HCEC 1CT (cell line): ENCODE data around the gene ZNHIT6.
"Not testable (repeated sequence)": the region's sequence is repeated elsewhere in the genome, so short reads cannot be mapped to it uniquely, and the experiment has no call there.

Experiments used
- DNase-seq: peaks from one replicate; pipeline ENCODE4 v3.0.0-alpha.2; 2017

Gene ZNHIT6, protein sequence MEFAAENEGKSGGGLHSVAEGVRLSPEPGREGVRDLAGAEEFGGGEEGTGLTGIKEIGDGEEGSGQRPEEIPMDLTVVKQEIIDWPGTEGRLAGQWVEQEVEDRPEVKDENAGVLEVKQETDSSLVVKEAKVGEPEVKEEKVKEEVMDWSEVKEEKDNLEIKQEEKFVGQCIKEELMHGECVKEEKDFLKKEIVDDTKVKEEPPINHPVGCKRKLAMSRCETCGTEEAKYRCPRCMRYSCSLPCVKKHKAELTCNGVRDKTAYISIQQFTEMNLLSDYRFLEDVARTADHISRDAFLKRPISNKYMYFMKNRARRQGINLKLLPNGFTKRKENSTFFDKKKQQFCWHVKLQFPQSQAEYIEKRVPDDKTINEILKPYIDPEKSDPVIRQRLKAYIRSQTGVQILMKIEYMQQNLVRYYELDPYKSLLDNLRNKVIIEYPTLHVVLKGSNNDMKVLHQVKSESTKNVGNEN

DNA sequence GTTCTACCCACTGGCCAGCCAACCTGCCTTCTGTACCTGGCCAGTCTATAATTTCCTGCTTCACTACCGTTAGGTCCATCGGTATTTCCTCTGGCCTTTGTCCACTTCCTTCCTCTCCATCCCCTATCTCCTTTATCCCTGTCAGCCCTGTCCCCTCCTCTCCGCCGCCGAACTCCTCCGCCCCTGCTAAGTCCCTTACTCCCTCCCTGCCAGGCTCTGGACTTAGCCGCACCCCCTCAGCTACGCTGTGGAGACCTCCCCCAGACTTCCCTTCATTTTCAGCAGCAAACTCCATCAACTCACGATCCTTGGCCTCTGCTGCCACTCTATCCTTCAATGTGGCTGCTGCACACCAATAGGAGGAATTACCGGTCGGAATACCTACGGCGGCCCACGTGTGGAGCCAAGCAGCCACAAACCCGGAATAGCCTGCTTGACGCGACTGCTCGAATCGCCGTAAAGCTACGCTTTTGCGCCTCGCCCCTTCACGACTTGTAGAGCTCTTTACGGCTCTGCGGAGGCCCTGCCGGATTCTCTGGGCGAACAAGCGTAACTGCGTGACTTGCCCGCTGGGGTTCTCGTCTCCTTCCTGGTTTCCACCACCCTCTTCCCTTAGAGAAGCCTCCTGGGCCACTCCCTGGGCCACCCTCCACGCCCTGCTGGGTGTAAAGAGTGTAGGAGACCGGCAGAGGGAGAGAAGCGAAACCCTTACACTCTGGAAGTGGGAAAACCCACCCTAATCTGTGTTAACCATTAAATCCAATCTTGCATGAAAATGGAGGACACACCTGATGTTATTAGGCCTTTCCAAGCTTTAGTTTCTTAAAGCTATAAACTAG, at the start of gene ZNHIT6:
TSS of gene ZNHIT6 (minus strand) at position 444 of the 839 bp plus-strand sequence. CDS start at position 295, 149 bp downstream.
- DNase-seq: peak; percentile 98

DNA sequence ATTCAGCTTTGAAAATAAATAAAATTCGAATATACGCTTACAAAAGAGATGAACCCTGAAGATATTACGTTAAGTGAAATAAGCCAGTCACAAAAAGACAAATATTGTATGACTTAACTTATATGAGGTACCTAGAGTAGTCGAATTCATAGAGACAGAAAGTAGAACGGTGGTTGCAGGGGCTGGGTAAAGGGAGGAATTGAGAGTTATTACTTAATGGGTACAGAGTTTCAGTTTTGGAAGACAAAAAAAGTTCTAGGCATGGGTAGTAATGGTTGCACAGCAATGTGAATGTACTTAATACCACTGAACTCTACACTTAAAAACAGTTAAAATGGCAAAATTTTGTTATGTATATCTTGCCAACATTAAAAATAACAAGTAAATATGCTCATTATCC, 48.6 kb upstream of the ZNHIT6 start:
- no peak for DNase-seq

DNA sequence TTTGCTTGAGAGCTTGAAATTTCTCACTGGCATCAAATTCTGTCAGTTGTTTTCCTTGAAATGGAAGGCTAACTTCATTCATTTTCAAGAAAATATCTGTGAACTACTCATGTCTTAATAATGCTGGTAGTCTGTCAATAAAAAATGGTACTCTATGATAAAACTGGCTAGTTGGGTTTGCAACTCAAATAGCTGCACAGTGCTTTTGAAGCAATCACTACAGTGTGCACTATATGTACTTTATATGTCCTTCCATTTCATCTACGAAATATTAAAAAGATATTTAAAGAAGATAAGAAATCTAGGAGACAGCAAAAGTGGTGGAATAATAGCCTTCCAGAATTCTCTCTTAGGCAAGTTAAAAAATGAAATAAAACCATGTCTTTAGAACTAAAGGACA, 39.9 kb upstream of the ZNHIT6 start:
- no peak for DNase-seq

DNA sequence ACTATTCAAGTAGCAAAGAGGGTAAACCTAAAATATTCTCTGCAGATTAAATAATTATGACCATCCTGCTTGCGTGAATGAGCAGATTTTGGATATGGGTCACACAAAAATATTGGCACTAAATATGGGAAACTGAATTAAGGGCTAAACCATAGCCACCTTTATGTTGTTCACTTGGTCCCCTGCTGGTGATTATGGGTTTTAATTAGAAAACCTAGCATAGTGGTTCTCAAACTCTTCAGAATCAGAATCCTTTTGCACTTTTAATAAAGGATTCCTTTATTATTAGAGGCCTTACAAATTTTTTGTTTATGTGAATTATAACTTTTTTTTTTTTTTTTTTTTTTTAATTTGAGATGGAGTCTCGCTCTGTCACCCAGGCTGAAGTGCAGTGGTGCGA, 38.5 kb upstream of the ZNHIT6 start:
- no peak for DNase-seq

DNA sequence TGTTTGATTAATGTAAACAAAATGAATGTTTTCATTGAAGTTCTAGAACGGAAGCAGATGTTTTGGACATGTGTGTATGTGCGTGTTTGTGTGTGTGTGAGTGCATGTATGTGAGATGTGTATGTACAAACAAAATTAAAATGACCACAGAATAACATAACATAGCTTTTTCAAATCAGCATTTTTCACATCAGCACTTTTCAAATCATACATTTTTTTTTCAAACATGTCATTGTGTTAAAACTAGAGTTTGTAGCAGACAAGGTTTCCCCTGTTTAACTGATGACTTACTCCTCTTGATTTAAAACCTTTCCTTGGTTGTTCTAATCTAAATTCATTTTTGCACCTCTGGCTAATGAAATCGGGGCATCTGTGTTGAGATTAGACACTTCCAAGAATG, 35.6 kb upstream of the ZNHIT6 start:
- DNase-seq: no peak

DNA sequence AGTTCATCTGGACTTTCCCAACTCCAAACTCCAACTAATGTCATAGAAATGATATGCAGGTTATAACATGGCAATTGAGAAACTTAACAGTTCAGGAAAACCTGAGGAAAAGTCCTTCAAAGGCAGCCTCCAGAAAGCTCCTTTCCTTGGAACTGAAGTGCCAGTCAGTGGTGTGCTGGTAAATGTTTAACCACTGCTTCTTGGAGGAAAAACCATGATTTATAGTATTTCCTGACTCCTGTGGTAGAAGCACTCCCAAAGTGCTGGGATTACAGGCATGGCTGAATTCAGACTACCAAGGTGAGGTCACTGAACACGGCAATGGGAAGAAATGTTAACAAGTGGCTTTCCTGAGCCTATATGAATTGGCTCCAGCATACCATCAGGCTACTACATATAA, 26.7 kb upstream of the ZNHIT6 start:
- no peak for DNase-seq

DNA sequence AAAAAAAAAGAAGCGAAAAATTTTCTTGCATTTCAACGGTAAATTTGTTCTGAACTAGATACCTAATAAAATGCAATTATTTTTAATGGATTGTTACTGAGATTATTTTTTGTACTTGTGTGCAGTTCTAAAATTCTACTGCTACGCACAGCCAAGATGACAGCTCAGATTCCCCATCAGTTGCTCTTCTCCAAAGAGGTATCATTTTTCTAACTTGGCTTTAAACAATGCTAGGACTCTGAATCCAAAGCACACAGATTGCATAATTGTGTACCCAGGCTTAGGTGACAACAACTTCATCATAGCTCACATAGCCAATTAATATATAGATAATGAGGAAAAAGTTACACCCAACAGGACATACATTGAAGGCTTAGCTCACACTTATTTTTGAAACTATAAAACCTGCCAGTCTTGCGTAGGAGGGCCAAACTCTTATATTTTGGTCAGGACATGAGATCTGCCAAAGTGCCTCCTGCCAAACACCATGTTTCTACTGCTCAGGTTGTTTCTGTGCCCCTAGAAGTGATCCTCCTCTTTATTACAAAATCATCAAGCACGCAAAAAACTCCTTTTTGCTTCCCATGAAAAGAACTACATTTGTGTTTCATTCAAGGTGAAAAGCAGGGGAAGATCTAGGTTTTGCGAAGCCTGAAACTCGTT, 10.6 kb upstream of the ZNHIT6 start:
- DNase-seq: no peak

DNA sequence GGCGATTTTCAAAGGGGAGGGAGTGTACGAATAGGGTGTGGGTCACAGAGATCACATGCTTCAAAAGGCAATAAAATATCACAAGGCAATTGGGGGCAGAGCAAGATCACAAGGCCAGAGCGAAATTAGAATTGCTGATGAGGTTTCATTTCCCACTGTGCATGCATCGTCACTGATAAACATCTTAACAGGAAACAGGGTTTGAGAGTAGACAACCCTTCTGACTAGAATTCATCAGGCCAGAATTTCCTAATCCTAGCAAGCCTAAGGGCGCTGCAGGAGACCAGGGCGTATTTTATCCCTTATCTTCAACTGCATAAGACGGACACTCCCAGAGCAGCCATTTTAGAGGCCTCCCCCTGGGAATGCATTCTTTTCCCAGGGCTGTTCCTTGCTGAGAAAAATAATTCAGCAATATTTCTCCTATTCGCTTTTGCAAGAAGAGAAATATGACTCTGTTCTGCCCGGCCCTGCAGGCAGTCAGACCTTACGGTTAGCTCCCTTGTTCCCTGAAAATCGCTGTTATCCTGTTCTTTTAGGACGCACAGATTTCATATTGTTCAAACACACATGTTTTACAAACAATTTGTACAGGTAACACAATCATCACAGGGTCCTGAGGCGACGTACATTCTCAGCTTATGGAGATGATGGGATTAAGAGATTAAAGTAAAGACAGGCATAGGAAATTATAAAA, 6.3 kb upstream of the ZNHIT6 start:
- not testable (repeated sequence) for DNase-seq

DNA sequence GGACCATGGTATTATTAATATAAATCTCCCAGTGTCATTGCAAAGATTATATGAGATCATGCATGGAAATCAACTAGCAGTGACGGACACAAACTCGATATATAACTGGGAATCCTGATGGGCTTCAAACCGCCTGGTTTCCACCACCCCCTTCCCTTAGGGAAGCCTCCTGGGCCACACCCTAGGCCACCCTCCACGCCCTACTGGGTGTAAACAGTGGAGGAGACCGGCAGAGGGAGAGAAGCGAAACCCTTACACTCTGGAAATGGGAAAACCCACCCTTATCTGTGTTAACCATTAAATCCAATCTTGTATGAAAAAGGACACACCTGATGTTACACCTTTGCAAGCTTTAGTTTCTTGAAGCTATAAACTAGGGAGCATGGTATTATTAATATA, 595 bp upstream of the ZNHIT6 start:
- DNase-seq: no peak

DNA sequence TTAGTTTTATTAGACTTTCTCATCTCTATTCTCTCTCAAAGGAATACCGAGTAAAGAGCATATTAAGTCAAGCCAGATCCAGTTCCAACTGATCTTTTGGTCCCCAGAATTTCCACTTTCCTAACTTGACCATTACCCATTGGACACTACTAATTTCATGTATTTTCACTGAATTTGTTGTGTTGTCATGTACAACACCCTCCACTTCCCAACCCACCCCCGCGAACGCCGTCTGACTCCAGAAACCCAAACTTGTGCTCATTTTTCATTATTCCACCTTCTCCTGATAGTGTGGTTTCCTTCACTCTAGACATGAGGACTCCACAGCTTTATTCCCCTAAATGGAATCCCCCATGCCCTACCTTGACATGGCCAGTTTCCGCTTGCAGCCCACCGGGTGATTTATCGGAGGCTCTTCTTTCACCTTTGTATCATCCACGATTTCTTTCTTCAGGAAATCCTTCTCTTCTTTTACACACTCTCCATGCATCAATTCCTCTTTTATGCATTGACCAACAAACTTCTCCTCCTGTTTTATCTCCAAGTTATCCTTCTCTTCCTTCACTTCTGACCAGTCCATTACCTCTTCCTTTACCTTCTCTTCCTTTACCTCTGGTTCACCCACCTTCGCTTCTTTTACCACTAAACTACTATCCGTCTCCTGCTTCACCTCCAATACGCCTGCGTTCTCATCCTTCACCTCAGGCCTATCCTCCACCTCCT, 805 bp downstream of the ZNHIT6 start:
- no peak for DNase-seq

DNA sequence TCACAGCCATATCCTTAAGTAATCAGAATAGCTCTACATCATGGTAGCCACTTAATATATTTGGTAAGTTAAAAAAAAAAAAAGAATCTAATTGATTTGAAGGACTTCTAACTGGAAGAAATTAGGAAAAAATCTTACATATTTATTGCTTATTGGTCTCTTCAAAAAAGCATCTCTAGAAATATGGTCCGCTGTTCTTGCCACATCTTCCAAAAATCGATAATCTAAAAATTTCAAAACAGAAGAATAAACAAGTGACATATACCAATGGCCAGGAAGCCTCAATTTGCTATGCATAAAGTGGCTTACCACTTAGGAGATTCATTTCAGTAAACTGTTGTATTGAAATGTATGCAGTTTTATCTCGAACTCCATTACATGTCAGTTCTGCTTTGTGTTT, 2.3 kb downstream of the ZNHIT6 start:
- DNase-seq: no peak

DNA sequence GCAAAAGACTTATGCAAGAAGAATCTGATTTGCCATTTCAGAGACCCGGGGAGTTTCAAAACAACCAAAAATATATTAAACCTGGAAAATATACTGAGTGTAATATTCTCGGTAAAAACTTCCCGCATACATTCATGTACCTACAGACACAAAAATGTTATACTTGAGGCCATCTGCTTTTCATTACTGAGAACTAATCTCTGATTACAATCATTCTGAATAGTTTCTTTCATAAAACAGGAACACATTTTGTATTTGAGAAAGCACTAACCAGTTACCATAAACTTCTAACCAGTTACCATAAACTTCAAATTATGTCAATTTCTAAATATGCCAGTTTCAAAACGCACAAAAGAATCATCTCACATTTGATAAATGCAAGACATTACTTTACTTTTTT, 7.8 kb downstream of the ZNHIT6 start:
- no peak for DNase-seq

DNA sequence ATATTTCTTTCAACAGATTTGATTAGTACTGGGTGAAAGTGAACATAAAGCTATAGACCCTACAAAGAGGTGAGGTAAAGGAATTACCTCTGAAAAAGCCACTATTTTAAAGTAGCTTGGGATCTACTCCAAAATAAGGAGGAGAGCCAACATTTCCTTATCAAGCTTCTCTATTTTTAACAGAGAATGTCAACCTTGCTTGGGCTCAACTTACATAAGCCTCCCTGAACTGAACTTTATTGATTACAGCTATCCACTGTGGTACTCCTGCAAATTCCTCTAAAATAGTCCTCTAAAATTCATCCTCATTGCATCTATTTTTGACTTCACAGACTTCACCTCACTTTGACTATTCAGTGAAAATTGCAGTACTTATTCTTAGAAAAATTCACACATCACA, 10.3 kb downstream of the ZNHIT6 start:
- no peak for DNase-seq

DNA sequence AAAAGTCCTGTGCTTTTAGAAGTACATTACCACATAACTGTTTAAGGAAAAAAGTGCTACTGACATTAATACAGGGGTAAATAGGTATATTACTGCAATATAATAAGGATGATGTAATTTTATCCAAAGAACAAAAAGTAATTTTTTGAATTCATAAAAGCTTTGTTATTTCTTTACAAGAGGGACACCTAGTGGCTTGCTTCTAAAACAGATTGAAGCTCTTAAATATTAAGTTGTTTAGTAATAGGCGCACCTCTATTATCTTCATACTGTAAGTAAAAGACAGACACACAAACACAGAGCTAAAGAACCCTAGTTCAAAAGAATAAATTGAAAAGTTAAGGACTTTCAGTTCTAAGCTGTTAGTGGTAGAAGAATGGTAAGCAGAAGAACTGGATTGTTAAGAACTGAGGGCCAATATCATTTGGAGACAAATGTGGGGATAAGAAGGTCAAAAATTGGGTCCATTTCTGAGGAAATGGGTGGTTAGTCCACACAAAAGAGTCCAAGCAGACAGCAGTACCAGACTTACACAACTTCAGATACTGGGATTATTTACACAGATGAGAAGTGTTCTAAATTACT, 15.4 kb downstream of the ZNHIT6 start:
- peak; percentile 73 for DNase-seq

DNA sequence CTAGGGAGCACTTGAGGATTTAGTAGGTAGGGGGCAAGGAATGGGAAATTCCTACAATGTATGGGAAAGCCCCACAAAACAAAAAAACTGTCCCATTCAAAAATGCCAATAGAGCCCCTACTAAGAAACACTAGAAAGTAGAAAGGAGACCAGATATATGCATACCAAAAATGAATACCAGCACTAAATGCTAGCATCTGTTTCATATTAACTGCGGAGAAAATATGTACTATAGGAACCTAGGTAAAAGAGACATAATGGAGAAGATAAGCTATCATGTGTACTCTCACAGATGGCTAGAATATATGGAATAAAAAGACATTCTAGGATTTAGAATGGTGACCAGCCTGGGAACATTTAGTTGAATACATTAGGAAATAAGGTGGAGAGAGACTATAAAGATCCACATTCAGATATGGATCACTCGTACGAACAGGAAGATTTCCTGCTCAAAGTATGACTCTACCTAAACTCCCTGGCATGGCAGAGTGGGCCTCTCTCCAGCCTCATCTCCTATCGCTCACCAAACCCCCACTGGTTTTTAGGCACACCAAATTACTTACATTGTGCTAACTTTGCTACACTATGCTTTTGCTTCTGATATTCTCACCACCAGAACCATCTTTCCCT, 18.3 kb downstream of the ZNHIT6 start:
- no peak for DNase-seq

DNA sequence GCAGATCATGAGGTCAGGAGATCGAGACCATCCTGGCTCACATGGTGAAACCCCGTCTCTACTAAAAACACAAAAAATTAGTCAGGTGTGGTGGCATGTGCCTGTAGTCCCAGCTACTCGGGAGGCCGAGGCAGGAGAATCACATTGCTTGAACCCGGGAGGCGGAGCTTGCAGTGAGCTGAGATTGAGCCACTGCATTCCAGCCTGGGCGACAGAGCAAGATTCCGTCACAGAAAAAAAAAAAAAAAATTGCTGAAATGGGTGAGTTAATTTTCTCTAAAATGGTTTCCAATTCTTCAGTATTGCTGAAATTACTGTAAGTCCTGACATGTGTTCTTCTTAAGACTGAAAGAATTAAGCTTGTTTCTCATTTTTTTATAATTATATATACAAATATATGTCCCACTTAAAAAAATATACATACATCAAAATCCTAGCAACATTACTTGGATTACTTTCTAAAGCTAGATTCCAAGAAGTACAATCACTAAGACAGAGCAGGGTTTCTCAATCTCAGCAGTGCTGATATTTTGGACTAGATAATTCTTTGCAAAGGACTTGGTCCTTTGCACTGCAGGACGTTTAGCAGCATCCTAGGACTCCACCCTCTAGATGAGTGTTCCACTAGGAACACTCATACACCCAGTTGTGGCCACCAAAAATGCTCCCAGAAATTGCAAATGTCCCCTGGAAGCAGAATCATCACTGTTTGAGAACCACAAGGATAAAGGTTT, 24.8 kb downstream of the ZNHIT6 start:
- no peak for DNase-seq

DNA sequence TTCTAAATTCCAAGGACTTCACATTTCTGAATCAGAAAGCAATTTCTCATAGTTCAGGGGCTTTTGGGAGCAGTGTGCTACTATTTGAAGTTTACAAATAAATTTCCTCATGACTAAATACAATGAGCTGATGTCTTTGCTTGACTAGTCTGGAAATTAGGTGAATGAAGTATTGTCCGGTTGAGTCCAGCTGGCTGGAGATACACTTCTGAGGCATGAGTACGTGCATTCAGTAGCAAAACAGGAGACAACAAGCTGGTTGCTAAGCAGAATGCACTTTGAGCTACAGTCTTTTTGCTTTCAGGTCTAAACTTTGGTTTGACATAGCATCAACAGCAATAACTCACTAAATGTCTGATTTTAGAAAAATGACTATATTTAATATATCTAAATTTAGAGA, 27.1 kb downstream of the ZNHIT6 start:
- no peak for DNase-seq

DNA sequence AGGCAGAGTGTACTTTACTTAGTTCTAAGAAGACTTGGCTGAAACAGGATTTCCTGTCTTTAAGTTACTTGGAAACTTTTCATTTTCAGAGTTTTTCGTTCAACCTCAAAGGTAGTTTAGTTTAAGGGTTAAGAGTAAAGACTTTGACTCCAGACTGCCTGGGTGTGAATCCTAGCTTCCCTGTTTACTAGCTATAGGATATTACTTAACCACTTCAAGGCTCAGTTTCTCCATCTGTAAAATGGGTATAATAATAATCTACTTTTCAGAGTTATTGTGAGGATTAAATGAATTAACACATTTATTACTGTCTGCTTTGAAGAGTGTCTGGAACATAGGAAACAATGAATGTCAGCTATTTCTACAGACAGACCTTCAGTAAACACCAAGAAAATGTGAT, 30.0 kb downstream of the ZNHIT6 start:
- DNase-seq: no peak

DNA sequence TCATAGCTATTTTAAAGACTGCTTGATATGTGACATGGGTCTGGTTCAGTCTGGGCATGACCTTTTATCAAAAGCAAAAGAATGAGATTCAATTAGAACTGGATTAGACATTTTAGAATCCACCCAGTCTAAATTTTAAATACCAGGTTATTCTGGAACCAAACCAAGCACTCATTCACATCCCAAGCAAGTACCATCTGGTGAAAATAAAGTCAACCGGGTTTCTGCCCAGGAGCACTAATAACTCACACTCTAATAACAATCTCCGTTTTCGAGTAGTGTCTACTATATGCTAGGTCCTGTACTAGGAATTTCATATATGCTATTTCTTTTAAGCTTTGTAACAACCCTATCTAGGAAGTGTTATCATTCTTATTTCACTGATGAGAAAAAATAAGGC, 30.6 kb downstream of the ZNHIT6 start:
- no peak for DNase-seq

DNA sequence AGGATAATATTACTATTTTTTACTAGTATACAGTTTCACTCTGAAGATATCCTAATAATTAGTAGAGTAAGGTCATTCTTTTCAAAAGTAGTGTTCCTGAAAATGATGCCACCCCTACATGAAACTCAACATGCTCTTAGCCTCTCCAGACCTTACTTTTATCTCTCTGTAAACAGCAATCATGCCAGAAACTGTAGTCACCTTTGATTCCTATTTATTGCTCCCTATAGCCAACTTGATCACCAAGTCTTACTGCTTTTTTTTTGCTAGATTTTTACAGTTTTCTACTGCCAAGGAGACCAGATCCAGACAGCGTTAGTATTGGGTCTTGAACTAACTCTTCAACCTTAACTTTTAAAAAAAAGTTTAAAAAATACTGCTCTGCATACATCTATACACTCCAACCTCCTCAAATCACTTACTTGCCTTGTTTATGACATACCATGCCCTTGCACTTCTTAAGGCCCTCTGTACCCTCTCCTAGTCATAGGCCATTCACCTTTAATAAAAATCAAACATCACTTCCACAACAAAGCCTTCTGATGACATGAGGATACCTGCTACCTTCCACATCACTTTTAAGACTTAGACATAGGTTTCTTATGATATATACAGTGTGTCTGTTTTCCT, 36.1 kb downstream of the ZNHIT6 start:
- no peak for DNase-seq
